PFSK-1 (cell line): ENCODE data around the gene PLSCR1.

Experiments
- FOXP2 ChIP-seq: optimal IDR thresholded peaks from 2 replicates; pipeline ENCODE3; 2011; ENCODE audit warnings: borderline replicate concordance, control low read depth, inconsistent platforms; ENCODE audit not compliant: insufficient read depth; ENCODE audit errors: extremely low read length, extremely low read depth
- POLR2AphosphoS5 ChIP-seq: IDR thresholded peaks from 2 replicates; pipeline ENCODE4 v1.6.1; 2012; ENCODE audit warnings: low read depth, mild to moderate bottlenecking, control low read depth, low read length, moderate library complexity
- SIN3A ChIP-seq: IDR thresholded peaks from 2 replicates; pipeline ENCODE4 v1.6.1; 2012; ENCODE audit warnings: mild to moderate bottlenecking, low read length, moderate library complexity, borderline replicate concordance; ENCODE audit not compliant: insufficient read depth
- TAF1 ChIP-seq: IDR thresholded peaks from 2 replicates; pipeline ENCODE4 v1.6.1; 2012; ENCODE audit warnings: low read length, control low read depth, borderline replicate concordance; ENCODE audit not compliant: insufficient read depth
- TF ChIP-seq, protein P1 (sequence below), 2 experiments: IDR thresholded peaks; 2 replicates each; pipeline versions ENCODE4 v1.6.1 to v1.8.0; 2011 to 2012; ENCODE audit warnings: low read depth in 2 of 2, low read length in 2 of 2, control low read depth in 1 of 2, inconsistent platforms in 1 of 2, mild to moderate bottlenecking in 1 of 2, moderate library complexity in 1 of 2; ENCODE audit not compliant: insufficient read depth in 1 of 2

PLSCR1 gene

GRCh38 chr3:146504498-146505197 is 39.8 kb downstream of the PLSCR1 start:
- TF ChIP-seq POLR2AphosphoS5 (no peak), FOXP2 (no peak), TAF1 (no peak), SIN3A (no peak)

DNA sequence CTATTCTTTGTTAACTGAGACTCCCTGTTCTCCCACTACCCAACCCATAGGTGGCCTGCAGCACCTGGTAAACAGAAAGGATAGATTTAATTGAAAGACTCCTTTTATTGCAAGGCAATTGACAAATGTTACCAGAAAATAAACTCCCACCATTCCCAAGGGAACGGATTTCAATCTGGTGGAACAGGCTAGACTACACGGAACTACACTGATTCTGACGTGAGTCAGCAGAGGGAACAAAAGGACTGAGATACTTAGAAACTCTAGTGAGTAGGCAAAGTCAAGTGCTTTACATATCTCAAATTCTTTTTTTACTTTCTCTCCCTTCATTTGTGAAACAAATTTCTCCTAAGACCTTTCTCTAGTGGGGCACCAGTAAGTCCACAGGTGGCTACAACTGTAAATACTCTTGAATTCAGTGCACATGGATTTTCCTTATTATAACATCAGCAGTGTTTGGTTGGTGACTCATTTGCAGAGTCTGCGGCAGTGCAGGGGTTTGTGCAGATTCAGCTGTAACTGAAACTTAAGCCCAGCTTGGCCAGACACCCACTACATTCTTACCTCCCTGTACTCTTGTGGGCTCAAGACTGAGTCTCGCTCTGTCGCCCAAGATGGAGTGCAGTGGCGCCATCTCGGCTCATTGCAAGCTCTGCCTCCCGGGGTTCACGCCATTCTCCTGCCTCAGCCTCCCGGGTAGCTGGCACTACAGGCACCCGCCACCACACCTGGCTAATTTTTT is 40.8 kb downstream of the PLSCR1 start:
- no peak for TF ChIP-seq SIN3A
- TF ChIP-seq TAF1 = no peak
- TF ChIP-seq, protein P1, sequence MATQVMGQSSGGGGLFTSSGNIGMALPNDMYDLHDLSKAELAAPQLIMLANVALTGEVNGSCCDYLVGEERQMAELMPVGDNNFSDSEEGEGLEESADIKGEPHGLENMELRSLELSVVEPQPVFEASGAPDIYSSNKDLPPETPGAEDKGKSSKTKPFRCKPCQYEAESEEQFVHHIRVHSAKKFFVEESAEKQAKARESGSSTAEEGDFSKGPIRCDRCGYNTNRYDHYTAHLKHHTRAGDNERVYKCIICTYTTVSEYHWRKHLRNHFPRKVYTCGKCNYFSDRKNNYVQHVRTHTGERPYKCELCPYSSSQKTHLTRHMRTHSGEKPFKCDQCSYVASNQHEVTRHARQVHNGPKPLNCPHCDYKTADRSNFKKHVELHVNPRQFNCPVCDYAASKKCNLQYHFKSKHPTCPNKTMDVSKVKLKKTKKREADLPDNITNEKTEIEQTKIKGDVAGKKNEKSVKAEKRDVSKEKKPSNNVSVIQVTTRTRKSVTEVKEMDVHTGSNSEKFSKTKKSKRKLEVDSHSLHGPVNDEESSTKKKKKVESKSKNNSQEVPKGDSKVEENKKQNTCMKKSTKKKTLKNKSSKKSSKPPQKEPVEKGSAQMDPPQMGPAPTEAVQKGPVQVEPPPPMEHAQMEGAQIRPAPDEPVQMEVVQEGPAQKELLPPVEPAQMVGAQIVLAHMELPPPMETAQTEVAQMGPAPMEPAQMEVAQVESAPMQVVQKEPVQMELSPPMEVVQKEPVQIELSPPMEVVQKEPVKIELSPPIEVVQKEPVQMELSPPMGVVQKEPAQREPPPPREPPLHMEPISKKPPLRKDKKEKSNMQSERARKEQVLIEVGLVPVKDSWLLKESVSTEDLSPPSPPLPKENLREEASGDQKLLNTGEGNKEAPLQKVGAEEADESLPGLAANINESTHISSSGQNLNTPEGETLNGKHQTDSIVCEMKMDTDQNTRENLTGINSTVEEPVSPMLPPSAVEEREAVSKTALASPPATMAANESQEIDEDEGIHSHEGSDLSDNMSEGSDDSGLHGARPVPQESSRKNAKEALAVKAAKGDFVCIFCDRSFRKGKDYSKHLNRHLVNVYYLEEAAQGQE (IDR thresholded peaks at IDR 0.05; ENCODE audit: insufficient read depth in 1 of 2, low read depth in 2 of 2, low read length in 2 of 2) = no peak
- TF ChIP-seq FOXP2 = no peak
- TF ChIP-seq POLR2AphosphoS5 = no peak

DNA sequence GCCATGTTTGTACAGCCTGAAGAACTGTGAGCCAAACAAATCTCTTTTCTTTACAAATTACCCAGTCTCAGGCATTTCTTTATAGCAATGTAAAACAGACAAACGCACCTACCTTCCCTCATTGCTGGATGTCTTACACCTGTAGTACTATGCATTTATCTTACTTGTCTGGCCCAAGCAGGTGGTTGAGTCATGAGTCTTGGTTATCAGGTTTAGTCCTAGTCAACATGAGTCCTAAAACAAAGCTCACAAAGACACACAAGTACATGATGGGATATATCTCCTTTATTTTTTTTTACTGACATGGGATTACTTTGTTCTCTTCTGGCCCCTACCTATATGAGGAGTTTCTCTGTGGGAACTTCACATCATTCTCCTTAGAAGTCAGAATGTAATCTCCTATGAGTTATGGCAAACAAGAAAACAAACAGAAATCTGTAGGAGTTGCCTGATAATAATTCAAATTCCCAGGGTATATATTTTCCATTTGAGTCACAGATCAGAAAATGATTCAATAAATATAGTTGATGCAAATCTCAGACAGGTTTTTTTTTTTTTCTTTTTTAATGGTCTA is 41.4 kb downstream of the PLSCR1 start:
- no peak for TF ChIP-seq SIN3A

DNA sequence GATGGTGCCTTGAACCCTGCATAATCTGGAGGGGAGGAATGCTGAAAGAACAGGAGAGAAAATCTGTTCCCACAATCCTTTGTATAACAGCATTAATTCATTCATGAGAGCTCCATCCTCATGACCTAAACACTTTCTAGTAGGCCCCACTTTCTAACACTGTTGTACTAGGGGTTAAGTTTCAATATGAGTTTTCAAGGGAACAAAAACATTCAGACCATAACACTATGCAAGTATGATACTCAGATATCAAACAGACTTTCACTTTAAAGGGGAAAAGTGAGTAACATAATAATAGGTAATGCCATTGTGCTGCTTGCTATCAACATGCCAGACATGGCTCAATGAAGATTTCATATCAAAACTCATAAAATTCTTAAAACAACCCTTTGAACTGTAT is 42.7 kb downstream of the PLSCR1 start:
- TF ChIP-seq, protein P1 (IDR thresholded peaks at IDR 0.05; ENCODE audit: insufficient read depth in 1 of 2, low read depth in 2 of 2, low read length in 2 of 2) = no peak
- TF ChIP-seq FOXP2 (no peak), POLR2AphosphoS5 (no peak), TAF1 (no peak), SIN3A (no peak)

DNA sequence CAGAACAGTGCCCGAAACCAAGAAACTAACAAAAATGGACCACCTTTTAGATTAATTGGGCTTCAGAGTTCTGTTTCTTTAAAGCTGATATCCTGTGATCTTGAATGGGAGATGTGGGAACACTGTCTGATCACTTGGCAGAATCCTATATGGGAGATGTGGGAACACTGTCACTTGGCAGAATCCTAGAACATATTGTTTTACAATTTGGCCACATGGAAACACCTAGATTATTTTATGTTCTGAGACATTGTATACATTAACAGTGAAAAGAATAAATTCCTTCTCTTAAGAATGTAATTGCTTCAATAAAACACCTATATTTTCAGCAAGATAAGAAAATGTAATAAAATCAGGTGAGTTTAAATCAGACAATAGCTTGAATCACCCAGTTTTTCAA is 44.7 kb downstream of the PLSCR1 start:
- TF ChIP-seq TAF1 (no peak), FOXP2 (no peak), SIN3A (no peak), POLR2AphosphoS5 (no peak)
- TF ChIP-seq, protein P1 (IDR thresholded peaks at IDR 0.05; ENCODE audit: insufficient read depth in 1 of 2, low read depth in 2 of 2, low read length in 2 of 2) = no peak
